ENCODE data around the gene MTMR2.
A peak's percentile ranks its signal among the peaks of the same experiment; 100 is the strongest.
"Not testable (repeated sequence)": the region's sequence is repeated elsewhere in the genome, so short reads cannot be mapped to it uniquely, and the experiment has no call there.

Gene MTMR2

DNA sequence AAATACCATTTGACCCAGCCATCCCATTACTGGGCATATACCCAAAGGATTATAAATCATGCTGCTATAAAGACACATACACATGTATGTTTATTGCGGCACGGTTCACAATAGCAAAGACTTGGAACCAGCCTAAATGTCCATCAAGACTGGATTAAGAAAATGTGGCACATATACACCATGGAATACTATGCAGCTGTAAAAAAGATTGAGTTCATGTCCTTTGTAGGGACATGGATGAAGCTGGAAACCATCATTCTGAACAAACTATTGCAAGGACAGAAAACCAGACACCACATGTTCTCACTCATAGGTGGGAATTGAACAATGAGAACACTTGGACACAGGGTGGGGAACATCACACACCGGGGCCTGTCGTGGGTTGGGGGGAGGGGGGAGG is 112.9 kb downstream of the MTMR2 start:
- not testable (repeated sequence) for DNase-seq (ENCODE audit: low spot score)

DNA sequence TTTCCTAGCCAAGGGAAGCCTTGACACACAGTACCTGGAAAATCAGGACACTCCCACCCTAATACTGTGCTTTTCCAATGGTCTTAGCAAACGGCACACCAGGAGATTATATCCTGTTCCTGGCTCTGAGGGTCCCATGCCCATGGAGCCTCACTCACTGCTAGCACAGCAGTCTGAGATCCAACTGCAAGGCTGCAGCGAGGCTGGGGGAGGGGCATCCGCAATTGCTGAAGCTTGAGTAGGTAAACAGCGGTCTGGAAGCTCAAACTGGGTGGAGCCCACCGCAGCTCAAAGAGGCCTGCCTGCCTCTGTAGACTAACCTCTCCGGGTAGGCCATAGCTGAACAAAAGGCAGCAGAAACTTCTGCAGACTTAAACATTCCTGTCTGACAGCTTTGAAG is 117.4 kb downstream of the MTMR2 start:
- not testable (repeated sequence) for DNase-seq (ENCODE audit: low spot score)

DNA sequence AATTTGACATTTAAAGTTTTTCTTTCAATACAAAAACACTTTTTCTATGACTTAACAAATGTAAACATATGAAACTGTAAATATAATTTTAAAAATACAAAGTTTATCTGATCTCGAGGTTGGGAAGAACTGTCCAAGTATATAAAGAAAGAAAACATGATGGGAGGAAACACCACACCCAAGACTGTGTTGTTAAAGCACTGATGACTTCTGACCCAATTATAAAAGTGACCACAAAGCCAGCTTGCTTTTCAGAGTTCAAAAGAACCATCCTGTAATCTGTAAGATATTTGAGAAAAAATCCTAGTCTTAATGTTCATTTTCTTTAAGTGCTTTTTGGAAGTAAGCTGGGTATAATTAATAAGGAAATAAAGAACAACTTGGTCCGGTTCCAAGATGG is 118.0 kb downstream of the MTMR2 start:
- DNase-seq (ENCODE audit: low spot score) = no peak

- no peak for DNase-seq (ENCODE audit: low spot score)
Measured at GRCh38 chr11:95803973-95804372, 119.9 kb downstream of the MTMR2 start.

DNA sequence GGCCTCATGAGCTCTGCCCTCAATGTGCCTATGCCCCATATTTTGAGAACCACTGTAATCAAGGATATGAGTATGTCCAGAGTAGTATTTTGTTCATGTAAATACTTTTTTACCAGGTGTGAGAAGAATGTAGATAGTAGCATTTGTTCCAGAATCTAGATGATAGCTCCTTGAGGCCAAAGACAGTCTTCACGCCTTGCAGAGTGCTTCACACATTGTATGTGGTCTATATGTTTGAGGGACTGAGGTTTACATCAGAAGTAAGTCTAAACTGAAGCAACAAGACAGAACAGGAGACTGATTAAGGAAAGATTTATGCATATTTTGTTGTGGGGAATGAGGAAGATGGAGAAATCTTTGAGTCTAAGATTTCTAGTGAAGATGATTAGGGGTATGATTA is 121.1 kb downstream of the MTMR2 start:
- no peak for DNase-seq (ENCODE audit: low spot score)

- DNase-seq (ENCODE audit: low spot score) = no peak
Measured at GRCh38 chr11:95800438-95800837, 123.5 kb downstream of the MTMR2 start.

GRCh38 chr11:95799546-95799945 is 124.4 kb downstream of the MTMR2 start:
- DNase-seq (ENCODE audit: low spot score) = no peak

GRCh38 chr11:95796501-95796900 is 127.4 kb downstream of the MTMR2 start:
- no peak for DNase-seq (ENCODE audit: low spot score)

- no peak for DNase-seq (ENCODE audit: low spot score)
Measured at GRCh38 chr11:95795627-95796295, 128.1 kb downstream of the MTMR2 start.

DNA sequence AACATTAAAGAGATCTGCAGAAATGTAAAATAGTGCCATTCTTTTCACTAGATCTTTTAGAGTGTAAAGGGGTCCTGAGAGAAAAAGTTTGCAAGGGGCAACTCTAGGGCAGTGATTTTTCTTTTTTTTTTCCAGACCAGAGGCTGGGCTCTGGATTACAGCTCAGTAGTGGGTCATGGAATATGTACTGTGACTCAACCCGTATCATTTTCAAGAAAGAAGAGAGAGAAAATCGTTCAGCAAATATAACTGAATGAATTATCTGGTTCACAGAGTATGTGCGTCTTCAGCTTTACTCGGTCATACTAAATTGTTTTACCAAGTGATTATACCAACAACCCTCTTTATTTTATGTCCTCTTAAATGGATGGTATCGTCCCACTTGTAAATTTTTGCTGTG is 129.8 kb downstream of the MTMR2 start:
- DNase-seq (ENCODE audit: low spot score) = no peak

GRCh38 chr11:95793116-95793515 is 130.8 kb downstream of the MTMR2 start:
- no peak for DNase-seq (ENCODE audit: low spot score)

- DNase-seq (ENCODE audit: low spot score) = no peak
Measured at GRCh38 chr11:95792700-95793099, 131.2 kb downstream of the MTMR2 start.

DNA sequence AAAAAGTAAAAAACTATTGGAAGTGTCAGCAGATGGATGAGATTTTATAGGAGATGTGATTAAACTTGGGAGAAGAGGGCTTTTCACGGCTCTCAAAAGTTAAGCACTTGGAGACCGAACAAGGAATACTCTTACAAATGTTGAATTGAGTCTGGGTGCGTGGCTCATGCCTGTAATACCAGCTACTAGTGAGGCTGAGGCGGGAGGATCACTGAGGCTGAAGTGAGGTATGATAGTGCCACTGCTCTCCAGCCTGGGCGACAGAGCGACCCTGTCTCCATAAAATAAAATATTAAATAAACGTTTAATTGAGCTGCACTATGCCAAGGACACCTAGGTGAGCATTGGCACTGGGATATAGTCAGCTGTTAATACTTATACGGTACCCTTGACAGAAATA is 131.7 kb downstream of the MTMR2 start:
- no peak for DNase-seq (ENCODE audit: low spot score)

DNA sequence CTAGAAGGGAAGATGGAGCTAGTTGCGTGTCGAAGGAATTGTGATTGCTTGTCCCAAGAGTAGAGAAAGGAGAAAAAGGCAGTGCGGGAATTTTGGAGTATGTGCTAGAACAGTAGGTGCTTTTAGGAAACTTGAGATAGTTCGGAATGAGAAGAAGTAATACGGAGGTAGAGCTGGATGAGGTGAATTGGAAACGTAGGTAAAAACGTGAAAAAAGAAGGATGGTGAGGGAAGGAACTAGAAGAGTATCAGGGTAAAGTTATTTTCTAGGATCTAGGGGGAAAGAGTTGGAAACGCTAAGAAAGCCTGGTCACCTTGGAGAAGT is 132.2 kb downstream of the MTMR2 start:
- DNase-seq (ENCODE audit: low spot score) = no peak

DNA sequence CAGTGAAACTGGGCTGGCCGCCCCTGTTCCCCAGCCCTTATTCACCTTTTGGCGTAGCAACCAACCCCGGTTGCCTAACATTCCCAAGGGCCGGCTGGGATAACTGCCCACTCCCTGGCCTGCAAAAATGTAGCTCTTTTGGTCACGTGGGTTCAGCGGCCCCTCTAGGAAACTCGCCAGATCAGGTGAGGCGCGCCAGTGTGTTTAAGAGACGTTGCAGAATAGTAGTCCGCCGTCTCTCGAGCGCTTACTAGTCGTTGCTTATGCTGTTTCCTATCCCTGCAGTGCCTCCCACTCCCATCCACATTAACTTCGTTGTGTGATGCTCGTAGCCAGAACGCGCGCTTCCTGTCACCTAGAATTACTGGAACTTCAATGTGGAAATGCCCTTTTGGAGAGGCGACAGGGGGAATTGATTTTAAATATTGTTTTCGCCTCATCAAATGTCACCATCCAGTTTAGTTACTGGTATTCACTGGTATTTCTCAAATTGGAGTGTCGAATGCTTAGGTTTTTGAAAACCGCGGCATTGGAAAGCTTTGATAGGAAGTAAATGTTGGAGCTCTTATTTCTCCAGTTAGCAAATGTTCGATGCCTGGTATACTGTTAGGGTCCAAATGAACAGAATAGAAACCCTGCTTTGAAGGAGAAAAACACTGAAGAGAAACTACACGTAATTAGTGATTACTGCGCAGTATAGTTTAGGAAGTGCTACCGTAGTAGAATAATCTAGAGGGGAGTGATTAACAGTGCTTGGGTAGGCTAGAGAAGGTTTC is 132.8 kb downstream of the MTMR2 start:
- DNase-seq (ENCODE audit: low spot score) = peak; percentile 38

DNA sequence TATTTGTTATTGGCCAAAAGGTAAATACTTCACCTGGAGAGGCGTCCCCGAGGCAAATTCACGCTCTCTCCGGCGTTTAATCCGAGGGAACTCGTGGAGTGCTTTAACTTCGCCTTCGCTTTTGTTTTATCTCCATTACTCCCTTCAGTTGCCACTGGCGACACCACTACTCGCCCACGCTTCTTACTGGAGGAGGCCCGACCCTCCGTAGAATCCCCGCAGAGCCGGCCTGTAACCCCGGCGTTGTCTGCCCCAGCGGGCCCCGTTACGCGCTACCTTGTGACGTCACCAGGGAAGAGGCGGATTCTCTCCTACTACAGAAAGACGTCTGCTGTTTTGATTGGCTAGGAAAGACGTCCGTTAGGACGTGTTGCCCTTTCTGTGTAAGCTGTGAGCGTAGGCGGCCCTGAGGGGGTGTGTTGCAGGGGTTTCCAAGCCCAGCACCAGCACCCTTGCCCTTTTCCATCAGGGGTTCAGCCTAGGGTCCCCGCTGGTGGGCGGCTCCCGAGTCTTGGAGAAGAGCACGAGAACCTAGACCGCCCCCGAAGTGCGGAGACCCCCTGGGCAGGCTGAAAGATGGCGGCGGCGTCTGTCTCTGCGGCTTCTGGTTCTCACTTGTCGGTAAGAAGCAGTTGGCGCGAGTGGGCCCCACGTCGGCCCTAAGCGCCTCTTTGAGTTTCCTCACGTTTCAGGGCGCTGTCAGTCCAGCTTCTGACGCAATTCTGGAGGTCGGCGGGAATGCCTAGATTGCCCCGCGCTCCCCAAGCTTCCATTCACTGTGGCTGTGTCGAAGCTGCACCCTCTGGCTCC is 133.6 kb downstream of the MTMR2 start, which contains the start of gene CEP57:
Gene CEP57, plus strand, starts transcription at position 376 of the 810 bp plus-strand sequence. Its CDS starts 201 bp downstream, at position 577.
- DNase-seq (ENCODE audit: low spot score) = peak; percentile 94

- DNase-seq (ENCODE audit: low spot score) = peak; percentile 94
Measured at GRCh38 chr11:95789506-95790122, 134.3 kb downstream of the MTMR2 start, which contains the start of gene FAM76B. Gene FAM76B, minus strand, starts transcription at chr11:95789782. Its CDS starts 304 bp downstream, at chr11:95789478.

GRCh38 chr11:95788921-95789505 is 134.9 kb downstream of the MTMR2 start:
- DNase-seq (ENCODE audit: low spot score) = peak; percentile 46
